H1 (cell line): ENCODE data around the gene THAP12. TPM values are rescaled to one million over a fixed set of nuclear protein-coding genes. Genes with fewer than 3 reads are reported as not detected.

Source experiments
- CTBP2 ChIP-seq: IDR thresholded peaks from 2 replicates; pipeline ENCODE4 v1.7.0; 2011; ENCODE audit warnings: borderline replicate concordance, mild to moderate bottlenecking, moderate library complexity, mixed read lengths, low read length; ENCODE audit not compliant: insufficient read depth, insufficient read length
- EZH2 ChIP-seq: fragments of 200-600 bp; sonication (generic); IDR thresholded peaks from 2 replicates; pipeline ENCODE4 v1.7.1; 2012; ENCODE audit warnings: low read depth, mild to moderate bottlenecking, moderate library complexity, low read length, inconsistent platforms; ENCODE audit not compliant: severe bottlenecking
- NRF1 ChIP-seq: IDR thresholded peaks from 2 replicates; pipeline ENCODE4 v1.6.1; 2011; ENCODE audit warnings: mild to moderate bottlenecking, low read depth, low read length, improper control_type of control experiment
- RBBP5 ChIP-seq: IDR thresholded peaks from 2 replicates; pipeline ENCODE4 v1.7.1; 2012; ENCODE audit warnings: low read depth, mild to moderate bottlenecking, inconsistent platforms, low read length, moderate library complexity, borderline replicate concordance
- SP4 ChIP-seq: IDR thresholded peaks from 2 replicates; pipeline ENCODE4 v1.6.1; 2012; ENCODE audit warnings: low read length, inconsistent platforms
- TEAD4 ChIP-seq: IDR thresholded peaks from 2 replicates; pipeline ENCODE4 v1.6.1; 2012; ENCODE audit warnings: low read depth, low read length, inconsistent platforms, mixed read lengths
- ZNF274 ChIP-seq: IDR thresholded peaks from 2 replicates; pipeline ENCODE4 v1.7.0; 2012; ENCODE audit warnings: low read length, borderline replicate concordance; ENCODE audit errors: extremely low read depth
- polyA plus RNA-seq, 7 experiments: library from polyadenylated mRNA; depleted of rRNA in 3 of 7; stranded (reverse) in 5 of 7; unstranded in 2 of 7; fragments of >200 nt in 5 of 7; fragments of 200-250 nt in 2 of 7; gene quantifications; 1 replicate in 5 of 7; 2 replicates in 1 of 7; 4 replicates in 1 of 7; pipeline versions ENCODE4 v1.2.1 to v1.2.3, GENCODE V29; 2011 to 2013; ENCODE audit warnings: missing spikeins in 2 of 7, mixed read lengths in 2 of 7
- total RNA-seq: library from RNA; stranded (reverse); fragmentation: NEBNext Ultra II Directional; extraction: Animal tissue kit (Norgen Biotek cat#: 25700); gene quantifications from 2 replicates; pipeline ENCODE4 v1.2.1, GENCODE V29; 2021

The THAP12 gene
- total and polyA plus RNA-seq, 2 of the 8 experiments (the other 6 are each of a cell fraction or from before 2014, with no cell fraction given), result 12.0 to 39.9 TPM

GRCh38 chr11:76330651-76331050 is 50.3 kb downstream of the THAP12 start (continued):
- no peak for TF ChIP-seq TEAD4
- TF ChIP-seq SP4, result no peak
- no peak for TF ChIP-seq CTBP2
- no peak for TF ChIP-seq NRF1
- no peak for TF ChIP-seq EZH2
- no peak for TF ChIP-seq ZNF274
- no peak for TF ChIP-seq RBBP5
